Brain microvascular endothelial cell (primary cell): ENCODE data around the gene GALNT9.

Experiments
- DNase-seq: peaks from one replicate; pipeline ENCODE4 v3.0.0-alpha.2; 2020
- H3K27ac ChIP-seq: fragments of 250-450 bp; sonication (Bioruptor Pico); 2 replicates; pipeline ENCODE4 v1.5.1; 2020; ENCODE audit warnings: mild to moderate bottlenecking, moderate library complexity
- H3K27me3 ChIP-seq: fragments of 250-450 bp; sonication (Bioruptor Pico); replicated peaks from 2 replicates; pipeline ENCODE4 v1.5.1; 2020; ENCODE audit warnings: mild to moderate bottlenecking
- H3K36me3 ChIP-seq: fragments of 250-450 bp; sonication (Bioruptor Pico); replicated peaks from 2 replicates; pipeline ENCODE4 v1.5.1; 2020; ENCODE audit warnings: mild to moderate bottlenecking
- H3K4me3 ChIP-seq: 2 replicates; pipeline ENCODE4 v1.5.1; 2011; ENCODE audit warnings: low read depth, mild to moderate bottlenecking, control low read depth, low read length, moderate library complexity
- in situ Hi-C: cut with HindIII; loops from 2 replicates; pipeline ENCODE4 v1.10.0; 2017; ENCODE audit warnings: low sequenced_read_pairs, low pct_ligation_motif_present
- TF ChIP-seq, protein P1 (sequence below): IDR thresholded peaks from 2 replicates; pipeline ENCODE4 v1.5.1; 2011; ENCODE audit warnings: low read depth, mild to moderate bottlenecking, moderate library complexity, low read length, control low read depth, inconsistent platforms; ENCODE audit errors: missing control alignments

GALNT9 gene

DNA sequence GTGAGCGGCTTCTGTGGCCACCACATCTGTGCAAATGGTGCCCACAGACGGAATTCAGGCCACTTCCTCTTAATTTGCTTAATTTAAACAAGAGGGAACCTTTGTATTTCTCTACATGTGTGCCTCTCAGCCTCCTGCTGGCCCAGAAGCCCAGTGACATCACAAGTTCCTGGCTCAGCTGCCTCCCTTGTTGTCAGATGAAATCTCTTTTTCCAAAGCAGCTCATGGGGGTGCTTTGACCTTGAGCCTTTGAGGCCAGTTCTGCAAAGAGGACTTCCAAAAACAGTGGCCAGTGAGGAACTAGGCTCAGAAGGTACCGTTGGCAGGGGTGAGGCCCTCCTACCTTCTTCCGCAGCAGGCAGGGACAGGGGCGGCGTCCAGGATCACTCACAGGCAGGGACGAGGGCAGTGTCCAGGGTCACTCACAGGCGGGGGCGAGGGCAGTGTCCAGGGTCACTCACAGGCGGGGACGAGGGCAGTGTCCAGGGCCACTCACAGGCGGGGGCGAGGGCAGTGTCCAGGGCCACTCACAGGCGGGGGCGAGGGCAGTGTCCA is 35.0 kb upstream of the GALNT9 start:
- TF ChIP-seq, protein P1, sequence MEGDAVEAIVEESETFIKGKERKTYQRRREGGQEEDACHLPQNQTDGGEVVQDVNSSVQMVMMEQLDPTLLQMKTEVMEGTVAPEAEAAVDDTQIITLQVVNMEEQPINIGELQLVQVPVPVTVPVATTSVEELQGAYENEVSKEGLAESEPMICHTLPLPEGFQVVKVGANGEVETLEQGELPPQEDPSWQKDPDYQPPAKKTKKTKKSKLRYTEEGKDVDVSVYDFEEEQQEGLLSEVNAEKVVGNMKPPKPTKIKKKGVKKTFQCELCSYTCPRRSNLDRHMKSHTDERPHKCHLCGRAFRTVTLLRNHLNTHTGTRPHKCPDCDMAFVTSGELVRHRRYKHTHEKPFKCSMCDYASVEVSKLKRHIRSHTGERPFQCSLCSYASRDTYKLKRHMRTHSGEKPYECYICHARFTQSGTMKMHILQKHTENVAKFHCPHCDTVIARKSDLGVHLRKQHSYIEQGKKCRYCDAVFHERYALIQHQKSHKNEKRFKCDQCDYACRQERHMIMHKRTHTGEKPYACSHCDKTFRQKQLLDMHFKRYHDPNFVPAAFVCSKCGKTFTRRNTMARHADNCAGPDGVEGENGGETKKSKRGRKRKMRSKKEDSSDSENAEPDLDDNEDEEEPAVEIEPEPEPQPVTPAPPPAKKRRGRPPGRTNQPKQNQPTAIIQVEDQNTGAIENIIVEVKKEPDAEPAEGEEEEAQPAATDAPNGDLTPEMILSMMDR: no peak
- DNase-seq: no peak
- in situ Hi-C loops: no loop called here
- Histone ChIP-seq H3K27me3 (no peaks in the 10 kb centered on the region), H3K36me3 (no peaks in the 10 kb centered on the region), H3K4me3 (no peak overlapping the region), H3K27ac (no peak overlapping the region)

DNA sequence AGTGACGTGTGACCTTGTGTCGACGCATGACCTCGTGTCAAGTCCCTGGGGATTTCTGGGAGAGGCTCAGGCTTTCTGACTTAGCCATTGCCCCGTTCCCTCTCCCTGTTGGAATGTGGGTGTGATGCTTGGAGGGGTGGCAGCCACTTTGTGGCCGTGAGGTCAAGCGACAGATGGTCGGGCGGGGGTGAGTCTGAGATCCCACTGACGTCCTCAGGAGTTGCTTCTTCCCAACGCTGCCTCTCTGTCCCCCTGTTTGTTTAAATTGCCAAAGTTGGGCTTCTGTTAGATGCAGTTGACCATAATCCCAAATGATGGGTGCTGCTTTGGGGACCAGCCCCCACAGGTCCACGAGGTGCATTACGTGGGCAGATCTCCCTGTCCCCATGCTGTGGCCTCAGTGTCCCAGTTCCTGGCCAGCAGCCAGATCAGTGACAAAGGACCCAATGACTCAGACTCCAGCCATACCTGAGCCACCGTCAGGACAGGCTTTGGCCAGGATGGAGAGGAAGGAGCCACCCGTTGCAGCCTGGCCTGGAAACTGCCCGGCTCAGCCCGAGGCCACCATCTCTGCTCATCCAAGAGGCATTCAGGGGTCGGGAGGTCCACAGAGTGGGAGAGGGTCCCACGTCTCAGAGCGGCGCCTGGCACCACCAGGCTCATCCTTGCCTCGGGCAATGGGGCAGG is 34.4 kb upstream of the GALNT9 start:
- Histone ChIP-seq H3K4me3 (no peak overlapping the region), H3K27me3 (no peaks in the 10 kb centered on the region), H3K27ac (no peak overlapping the region), H3K36me3 (no peaks in the 10 kb centered on the region)
- in situ Hi-C loops: no loop called here
- DNase-seq: no peak
- TF ChIP-seq, protein P1: no peak

DNA sequence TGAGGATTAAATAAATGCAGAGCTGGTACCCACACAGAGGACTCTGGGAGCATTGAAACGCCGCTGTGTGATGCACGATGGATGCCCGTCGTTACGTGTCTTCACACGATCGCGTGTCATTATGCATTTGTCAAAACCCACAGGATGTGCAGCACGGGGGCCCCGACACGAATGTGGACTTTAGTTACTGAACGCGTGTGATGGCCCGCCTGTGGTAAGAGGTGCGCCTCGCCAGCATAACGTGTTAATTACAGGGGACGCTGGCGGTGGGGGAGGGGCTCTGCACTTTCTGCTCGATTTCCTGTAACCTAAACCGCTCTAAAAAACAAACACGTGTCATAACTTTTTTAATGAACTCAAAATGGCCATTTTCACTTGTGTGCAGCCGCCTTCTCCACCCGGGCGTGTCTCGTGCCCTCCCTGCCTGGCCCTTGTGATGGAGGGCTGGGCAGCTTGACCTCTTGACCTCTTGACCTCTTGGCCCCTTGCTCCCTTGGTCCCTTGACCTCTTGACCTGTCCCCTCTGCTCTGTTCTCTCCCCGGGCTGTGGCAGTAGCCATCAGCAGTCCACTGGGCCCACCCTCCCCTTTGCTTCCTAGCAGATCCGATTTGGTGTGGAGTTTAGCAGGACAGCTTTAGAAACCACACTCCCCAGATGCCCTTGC is 33.7 kb upstream of the GALNT9 start:
- Histone ChIP-seq H3K27ac (no peak overlapping the region), H3K36me3 (no peaks in the 10 kb centered on the region), H3K4me3 (no peak overlapping the region), H3K27me3 (no peaks in the 10 kb centered on the region)
- in situ Hi-C loops: no loop called here
- TF ChIP-seq, protein P1: no peak
- no peak for DNase-seq

DNA sequence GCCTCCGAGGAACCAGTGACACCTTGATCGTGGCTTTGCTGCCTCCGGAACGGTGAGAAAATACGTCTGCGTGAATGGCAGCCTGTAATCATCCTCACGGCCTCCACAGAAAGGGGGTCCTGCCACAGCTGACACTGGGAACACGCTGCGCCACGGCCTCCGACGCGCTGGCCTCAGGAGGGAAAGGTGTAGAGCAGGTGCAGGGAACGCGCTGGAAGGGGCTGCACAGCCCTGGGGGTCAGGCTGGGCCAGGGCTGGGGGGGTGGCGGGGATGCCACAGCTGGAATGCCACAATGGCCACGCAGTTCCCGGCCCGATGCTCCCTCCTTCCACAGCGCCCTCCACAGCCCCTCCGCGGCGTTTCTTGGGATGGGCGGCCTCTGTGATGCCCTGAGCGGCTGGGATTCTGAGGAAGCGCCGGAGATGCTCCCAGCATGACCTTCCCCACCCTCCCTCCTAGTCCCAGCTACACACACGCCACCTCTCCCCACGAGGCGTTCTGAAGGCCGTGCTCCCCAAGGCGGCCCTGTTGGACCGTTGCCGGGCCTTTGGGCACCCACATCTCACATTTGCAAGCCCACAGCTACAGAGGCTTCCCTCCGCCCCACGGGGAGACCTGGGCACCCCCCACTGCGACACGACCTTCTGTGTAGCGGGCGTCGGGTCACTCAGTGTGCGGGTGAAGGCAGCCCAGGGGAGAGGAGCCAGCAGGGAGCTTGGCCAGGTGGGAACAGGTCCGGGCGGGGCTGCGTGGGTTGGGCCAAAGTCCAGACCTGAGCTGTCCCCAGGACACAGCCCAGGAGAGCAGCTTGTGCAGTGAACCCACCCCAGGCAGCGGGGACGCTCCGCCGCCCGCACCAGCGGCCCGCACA is 31.8 kb upstream of the GALNT9 start:
- H3K27me3 ChIP-seq: no peaks in the 10 kb centered on the region
- H3K27ac ChIP-seq: no peak overlapping the region
- no peaks in the 10 kb centered on the region for H3K36me3 ChIP-seq
- TF ChIP-seq, protein P1: no peak
- H3K4me3 ChIP-seq: no peak overlapping the region
- in situ Hi-C loops: no loop called here
- no peak for DNase-seq

DNA sequence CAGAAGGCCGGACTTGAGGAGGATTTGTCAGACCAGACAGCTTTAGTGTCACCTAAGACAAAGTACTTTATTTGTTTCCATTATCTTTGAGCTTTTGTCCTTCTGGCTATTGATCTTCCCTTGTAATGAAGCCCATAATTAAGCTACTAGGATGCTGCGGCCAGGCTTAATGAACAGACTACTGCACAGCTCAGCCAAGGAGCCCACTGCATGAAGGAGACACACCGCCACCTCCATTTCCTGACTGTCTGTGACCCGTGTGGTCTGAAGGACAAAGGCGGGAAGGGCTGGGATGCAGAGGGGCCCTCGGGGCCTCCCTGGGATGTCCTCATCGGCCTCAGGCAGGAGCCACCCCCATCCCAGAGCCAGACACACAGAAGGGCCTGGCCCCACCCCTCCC is 31.0 kb upstream of the GALNT9 start:
- Histone ChIP-seq H3K27ac (no peak overlapping the region), H3K36me3 (no peaks in the 10 kb centered on the region), H3K4me3 (no peak overlapping the region), H3K27me3 (no peaks in the 10 kb centered on the region)
- TF ChIP-seq, protein P1: no peak
- in situ Hi-C loops: no loop called here
- no peak for DNase-seq
